Measurements from ENCODE around the gene RGR.

- TF ChIP-seq CTCF (IDR thresholded peaks at IDR 0.05) (no peak), POLR2AphosphoS5 (IDR thresholded peaks at IDR 0.05) (no peak), POLR2A (IDR thresholded peaks at IDR 0.05; ENCODE audit: low read depth) (no peak)
Observed at GRCh38 chr10:84237199-84238051, 7.4 kb upstream of the RGR start.

Data from esophagus muscularis mucosa (tissue), 3 donors.